ENCODE results near the gene C12orf56.

C12orf56 gene

GRCh38 chr12:64407342-64408223, 17.0 kb upstream of the C12orf56 start:
- Histone ChIP-seq H3K4me3 (ENCODE audit: low read length) (no peak overlapping the region), H3K36me3 (ENCODE audit: insufficient read depth, low read length) (peaks cover 28% of the 10 kb centered on the region), H3K27me3 (ENCODE audit: insufficient read depth, low read length) (no peaks in the 10 kb centered on the region)

DNA sequence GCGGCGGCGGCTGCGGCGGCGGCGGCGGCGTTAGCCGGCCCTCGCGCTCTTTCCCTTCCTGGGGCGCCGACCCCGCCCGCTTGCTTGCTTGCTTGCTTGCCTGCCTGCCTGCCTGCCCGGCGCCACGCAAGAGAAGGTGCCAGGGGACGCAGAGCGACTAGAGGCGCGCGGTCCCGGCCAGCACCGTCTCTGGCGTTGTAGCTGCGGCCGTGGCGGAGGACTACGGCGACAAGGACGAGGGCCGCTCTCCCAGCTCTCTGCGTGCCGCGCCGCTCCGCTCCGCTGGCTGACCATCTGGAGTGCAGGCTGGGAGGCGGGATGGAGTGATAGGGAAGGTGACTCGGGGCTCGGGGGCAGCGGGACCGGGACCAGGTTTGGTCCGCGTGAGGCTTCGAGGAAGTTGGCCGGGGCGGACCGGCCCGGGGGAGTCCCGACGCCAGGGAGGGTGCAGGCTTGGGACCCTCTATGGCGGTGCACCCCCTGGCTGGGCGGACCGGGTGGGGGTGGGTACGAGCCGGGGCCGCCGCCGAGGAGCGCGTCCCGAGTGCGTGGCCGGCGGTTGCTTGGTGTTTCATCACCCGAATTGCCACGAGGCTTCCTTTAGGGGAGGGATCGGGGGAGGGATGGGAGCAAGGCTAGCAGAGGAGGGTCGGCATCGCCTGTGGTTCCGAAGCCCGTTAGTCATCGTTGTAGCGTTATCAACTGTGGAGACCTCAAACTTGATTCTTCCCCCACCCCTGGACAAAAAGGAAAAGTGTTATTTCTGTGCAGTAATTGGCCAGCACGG, 14.1 kb upstream of the C12orf56 start:
- peaks cover 11% of the 10 kb centered on the region for H3K4me1 ChIP-seq (ENCODE audit: insufficient read depth, low read length)
- no peaks in the 10 kb centered on the region for H3K27me3 ChIP-seq (ENCODE audit: insufficient read depth, low read length)
- peak overlapping the region; percentile 99 for H2AFZ ChIP-seq (ENCODE audit: low read depth, low read length)
- no peaks in the 10 kb centered on the region for H3K9me3 ChIP-seq (ENCODE audit: low read length)
- peak overlapping the region; percentile 100 for H3K4me3 ChIP-seq (ENCODE audit: low read length)
- H3K36me3 ChIP-seq (ENCODE audit: insufficient read depth, low read length): peaks cover under 1% of the 10 kb centered on the region

More at GRCh38 chr12:64407342-64408223, 17.0 kb upstream of the C12orf56 start:
- no peak overlapping the region for H2AFZ ChIP-seq (ENCODE audit: low read depth, low read length)
- peaks cover 4% of the 10 kb centered on the region for H3K4me1 ChIP-seq (ENCODE audit: insufficient read depth, low read length)
- no peaks in the 10 kb centered on the region for H3K9me3 ChIP-seq (ENCODE audit: low read length)

DNA sequence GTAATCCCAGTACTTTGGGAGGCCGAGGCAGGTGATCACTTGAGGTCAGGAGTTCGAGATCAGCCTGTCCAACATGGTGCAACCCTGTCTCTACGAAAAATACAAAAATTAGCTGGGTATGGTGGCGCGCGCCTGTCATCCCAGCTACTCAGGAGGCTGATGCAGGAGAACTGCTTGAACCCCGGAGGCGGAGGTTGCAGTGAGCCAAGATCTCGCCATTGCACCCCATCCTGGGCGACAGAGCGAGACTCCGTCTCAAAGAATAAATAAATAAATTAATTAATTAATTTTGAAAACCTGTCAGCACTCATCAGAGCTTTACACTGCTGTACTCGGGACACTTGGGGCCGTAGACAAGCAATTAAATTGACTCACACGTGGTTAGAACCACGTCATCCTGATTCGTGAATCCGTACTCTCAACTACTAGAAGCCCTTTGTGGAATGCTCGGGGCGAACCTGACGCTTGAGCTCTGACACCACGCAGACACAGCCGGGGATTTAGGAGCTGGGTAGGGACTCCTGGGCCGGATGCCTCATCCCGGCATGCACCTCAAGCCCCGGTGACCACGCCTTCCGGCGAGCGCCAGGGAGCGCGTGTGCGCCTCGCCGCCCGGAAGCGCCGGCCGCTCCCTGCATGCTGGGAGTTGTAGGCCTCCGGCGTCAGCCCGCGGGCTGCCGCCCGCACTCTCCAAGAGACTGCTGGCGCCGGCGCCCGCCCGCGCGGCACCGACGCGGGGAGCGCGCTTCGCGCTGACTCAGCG, 13.3 kb upstream of the C12orf56 start, which contains the start of gene XPOT:
XPOT (plus strand) TSS at position 686 of the 763 bp plus-strand sequence. CDS start 5,644 bp downstream, outside the sequence.
- H3K27me3 ChIP-seq (ENCODE audit: insufficient read depth, low read length): no peaks in the 10 kb centered on the region
- peak within 1 kb of the TSS; percentile 99 for H2AFZ ChIP-seq (ENCODE audit: low read depth, low read length)
- peaks cover 13% of the 10 kb centered on the region for H3K4me1 ChIP-seq (ENCODE audit: insufficient read depth, low read length)
- no peaks in the 10 kb centered on the region for H3K9me3 ChIP-seq (ENCODE audit: low read length)
- no peaks in the 10 kb centered on the region for H3K36me3 ChIP-seq (ENCODE audit: insufficient read depth, low read length)
- peak within 1 kb of the TSS; percentile 100 for H3K4me3 ChIP-seq (ENCODE audit: low read length)

DNA sequence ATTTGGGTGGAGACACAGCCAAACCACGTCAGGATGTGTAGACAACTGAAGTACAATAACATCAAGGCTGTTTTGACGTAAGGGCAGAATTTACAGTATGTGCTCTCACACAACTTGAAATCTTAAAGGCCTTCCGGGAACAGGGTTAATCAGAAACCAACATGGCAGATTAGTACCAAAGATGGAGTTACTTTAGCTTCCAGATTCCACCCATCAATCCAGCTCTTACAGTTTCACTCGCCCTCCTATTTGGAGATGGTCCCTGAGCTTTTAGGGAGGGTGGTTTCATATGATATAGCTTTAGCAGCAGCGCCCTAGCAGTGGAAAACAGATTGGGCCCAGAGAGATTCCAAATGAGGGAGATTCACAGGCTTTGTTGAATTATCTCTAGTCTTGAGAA, 11.6 kb upstream of the C12orf56 start:
- Histone ChIP-seq H2AFZ (ENCODE audit: low read depth, low read length) (no peak overlapping the region), H3K9me3 (ENCODE audit: low read length) (no peaks in the 10 kb centered on the region), H3K27me3 (ENCODE audit: insufficient read depth, low read length) (no peaks in the 10 kb centered on the region), H3K4me3 (ENCODE audit: low read length) (no peak overlapping the region), H3K36me3 (ENCODE audit: insufficient read depth, low read length) (no peaks in the 10 kb centered on the region), H3K4me1 (ENCODE audit: insufficient read depth, low read length) (peaks cover 13% of the 10 kb centered on the region)

DNA sequence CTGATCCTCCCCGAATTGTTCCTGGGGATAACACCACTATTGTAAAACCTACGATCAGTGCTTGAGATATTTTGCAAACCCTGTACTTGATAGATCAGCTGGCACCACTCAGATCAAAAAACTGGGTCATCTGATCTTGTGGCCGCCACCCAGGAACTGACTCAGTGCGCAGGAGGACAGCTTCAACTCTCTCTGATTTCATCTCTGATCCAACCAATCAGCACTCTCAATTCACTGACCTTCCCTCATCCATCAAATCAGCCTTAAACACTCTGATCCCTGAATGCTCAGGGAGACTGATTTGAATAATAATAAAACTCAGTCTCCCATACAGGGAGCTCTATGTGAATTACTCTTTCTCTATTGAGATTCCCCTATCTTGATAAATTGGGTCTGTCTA, 9.5 kb upstream of the C12orf56 start:
- peaks cover 9% of the 10 kb centered on the region for H3K4me1 ChIP-seq (ENCODE audit: insufficient read depth, low read length)
- no peak overlapping the region for H3K4me3 ChIP-seq (ENCODE audit: low read length)

DNA sequence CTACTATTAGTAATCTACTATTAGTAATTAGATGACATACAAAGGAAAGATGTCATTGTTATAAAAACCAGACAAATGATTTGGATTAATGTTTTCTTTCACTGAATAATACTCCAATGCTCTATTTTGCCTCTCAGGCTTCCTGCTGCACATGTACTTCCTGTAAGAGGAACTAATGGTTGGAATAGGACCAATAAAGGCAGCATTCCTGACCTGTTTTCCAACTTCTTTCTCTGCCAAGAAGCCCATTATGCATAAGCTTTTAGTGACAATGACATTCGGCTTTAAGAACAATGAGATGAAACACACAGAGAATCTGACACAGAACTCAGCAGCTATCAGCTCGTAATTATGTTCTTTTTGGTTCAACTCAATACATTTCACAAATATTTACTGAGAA, 5.2 kb upstream of the C12orf56 start:
- Histone ChIP-seq H3K36me3 (ENCODE audit: insufficient read depth, low read length) (no peaks in the 10 kb centered on the region), H3K9me3 (ENCODE audit: low read length) (no peaks in the 10 kb centered on the region), H3K4me1 (ENCODE audit: insufficient read depth, low read length) (peaks cover 9% of the 10 kb centered on the region), H2AFZ (ENCODE audit: low read depth, low read length) (no peak overlapping the region), H3K27me3 (ENCODE audit: insufficient read depth, low read length) (no peaks in the 10 kb centered on the region), H3K4me3 (ENCODE audit: low read length) (no peak overlapping the region)

More for the DNA sequence above, 9.5 kb upstream of the C12orf56 start:
- Histone ChIP-seq H2AFZ (ENCODE audit: low read depth, low read length) (peak overlapping the region; percentile 50), H3K27me3 (ENCODE audit: insufficient read depth, low read length) (no peaks in the 10 kb centered on the region), H3K36me3 (ENCODE audit: insufficient read depth, low read length) (no peaks in the 10 kb centered on the region), H3K9me3 (ENCODE audit: low read length) (no peaks in the 10 kb centered on the region)

GRCh38 chr12:64392221-64392620, 1.7 kb upstream of the C12orf56 start:
- no peaks in the 10 kb centered on the region for H3K9me3 ChIP-seq (ENCODE audit: low read length)
- no peak overlapping the region for H3K4me3 ChIP-seq (ENCODE audit: low read length)
- no peaks in the 10 kb centered on the region for H3K36me3 ChIP-seq (ENCODE audit: insufficient read depth, low read length)
- no peaks in the 10 kb centered on the region for H3K27me3 ChIP-seq (ENCODE audit: insufficient read depth, low read length)
- H3K4me1 ChIP-seq (ENCODE audit: insufficient read depth, low read length): no peaks in the 10 kb centered on the region
- H2AFZ ChIP-seq (ENCODE audit: low read depth, low read length): no peak overlapping the region

- no peaks in the 10 kb centered on the region for H3K36me3 ChIP-seq (ENCODE audit: insufficient read depth, low read length)
- no peaks in the 10 kb centered on the region for H3K27me3 ChIP-seq (ENCODE audit: insufficient read depth, low read length)
- H3K9me3 ChIP-seq (ENCODE audit: low read length): no peaks in the 10 kb centered on the region
- H3K4me1 ChIP-seq (ENCODE audit: insufficient read depth, low read length): no peaks in the 10 kb centered on the region
- no peak overlapping the region for H2AFZ ChIP-seq (ENCODE audit: low read depth, low read length)
- no peak overlapping the region for H3K4me3 ChIP-seq (ENCODE audit: low read length)
These were observed 1.4 kb downstream of the C12orf56 start for GRCh38 chr12:64389154-64389553.

- no peak overlapping the region for H2AFZ ChIP-seq (ENCODE audit: low read depth, low read length)
These were observed 3.3 kb downstream of the C12orf56 start for GRCh38 chr12:64387197-64387816.

DNA sequence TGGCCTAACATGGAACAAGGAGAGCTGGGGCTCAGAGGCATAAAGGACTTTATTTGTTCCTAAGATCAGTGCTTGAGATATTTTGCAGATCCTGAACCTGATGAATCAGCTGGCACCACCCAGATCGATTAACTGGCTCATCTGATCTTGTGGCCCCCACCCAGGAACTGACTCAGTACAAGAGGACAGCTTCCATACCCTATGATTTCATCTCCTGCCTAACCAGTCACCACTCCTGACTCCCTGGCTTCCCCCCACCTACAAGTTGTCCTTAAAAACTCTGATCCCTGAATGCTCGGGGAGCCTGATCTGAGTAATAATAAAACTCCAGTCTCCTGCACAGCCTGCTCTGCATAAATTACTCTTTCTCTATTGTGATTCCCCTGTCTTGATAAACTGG, 5.1 kb downstream of the C12orf56 start:
- H3K9me3 ChIP-seq (ENCODE audit: low read length): peaks cover 2% of the 10 kb centered on the region

More at GRCh38 chr12:64387197-64387816, 3.3 kb downstream of the C12orf56 start:
- Histone ChIP-seq H3K36me3 (ENCODE audit: insufficient read depth, low read length) (no peaks in the 10 kb centered on the region), H3K4me1 (ENCODE audit: insufficient read depth, low read length) (no peaks in the 10 kb centered on the region), H3K27me3 (ENCODE audit: insufficient read depth, low read length) (no peaks in the 10 kb centered on the region), H3K9me3 (ENCODE audit: low read length) (no peaks in the 10 kb centered on the region), H3K4me3 (ENCODE audit: low read length) (no peak overlapping the region)

GRCh38 chr12:64385019-64385418, 5.5 kb downstream of the C12orf56 start:
- Histone ChIP-seq H2AFZ (ENCODE audit: low read depth, low read length) (no peak overlapping the region), H3K4me3 (ENCODE audit: low read length) (no peak overlapping the region)

More for the DNA sequence above, 5.1 kb downstream of the C12orf56 start:
- Histone ChIP-seq H3K4me3 (ENCODE audit: low read length) (no peak overlapping the region), H2AFZ (ENCODE audit: low read depth, low read length) (no peak overlapping the region), H3K36me3 (ENCODE audit: insufficient read depth, low read length) (no peaks in the 10 kb centered on the region), H3K4me1 (ENCODE audit: insufficient read depth, low read length) (no peaks in the 10 kb centered on the region), H3K27me3 (ENCODE audit: insufficient read depth, low read length) (no peaks in the 10 kb centered on the region)

GRCh38 chr12:64383675-64384074, 6.9 kb downstream of the C12orf56 start:
- H3K27me3 ChIP-seq (ENCODE audit: insufficient read depth, low read length): no peaks in the 10 kb centered on the region
- H3K36me3 ChIP-seq (ENCODE audit: insufficient read depth, low read length): no peaks in the 10 kb centered on the region
- H3K9me3 ChIP-seq (ENCODE audit: low read length): peaks cover 4% of the 10 kb centered on the region
- no peak overlapping the region for H3K4me3 ChIP-seq (ENCODE audit: low read length)
- no peak overlapping the region for H2AFZ ChIP-seq (ENCODE audit: low read depth, low read length)
- H3K4me1 ChIP-seq (ENCODE audit: insufficient read depth, low read length): no peaks in the 10 kb centered on the region

More at GRCh38 chr12:64385019-64385418, 5.5 kb downstream of the C12orf56 start:
- H3K9me3 ChIP-seq (ENCODE audit: low read length): peaks cover 4% of the 10 kb centered on the region
- H3K4me1 ChIP-seq (ENCODE audit: insufficient read depth, low read length): no peaks in the 10 kb centered on the region
- no peaks in the 10 kb centered on the region for H3K36me3 ChIP-seq (ENCODE audit: insufficient read depth, low read length)
- H3K27me3 ChIP-seq (ENCODE audit: insufficient read depth, low read length): no peaks in the 10 kb centered on the region

Data from neuron (in vitro differentiated cells).